Fibroblast of villous mesenchyme (primary cell): Measurements from ENCODE around the gene MAP2K5. TPM values are rescaled to one million over a fixed set of nuclear protein-coding genes. Genes with fewer than 3 reads are reported as not detected.

Experiments
- DNase-seq: peaks from one replicate; pipeline ENCODE4 v3.0.0-alpha.2; 2010; ENCODE audit warnings: low read depth
- H3K4me3 ChIP-seq: 2 replicates; pipeline ENCODE4 v1.5.1; 2011; ENCODE audit warnings: low read depth, mild to moderate bottlenecking, low read length
- CTCF ChIP-seq: IDR thresholded peaks from 2 replicates; pipeline ENCODE4 v1.5.1; 2012; ENCODE audit warnings: low read depth, mild to moderate bottlenecking, low read length; ENCODE audit not compliant: insufficient read depth
- total RNA-seq: library from RNA; depleted of rRNA; stranded (reverse); fragments of >200 nt; gene quantifications from 2 replicates; pipeline ENCODE4 v1.2.3, GENCODE V29; 2012

MAP2K5 gene
- total RNA-seq, 1 donor = 6.9 TPM

GRCh38 chr15:67723294-67724024, 181.0 kb downstream of the MAP2K5 start:
- DNase-seq = no peak
- H3K4me3 ChIP-seq = no peak overlapping the region
- TF ChIP-seq CTCF = no peak

GRCh38 chr15:67724691-67725375, 182.3 kb downstream of the MAP2K5 start:
- TF ChIP-seq CTCF = no peak
- H3K4me3 ChIP-seq = no peak overlapping the region
- DNase-seq = no peak

GRCh38 chr15:67730135-67730534, 187.6 kb downstream of the MAP2K5 start:
- no peak for TF ChIP-seq CTCF
- no peak overlapping the region for H3K4me3 ChIP-seq
- DNase-seq = no peak

GRCh38 chr15:67731112-67731721, 188.7 kb downstream of the MAP2K5 start:
- TF ChIP-seq CTCF = no peak
- no peak overlapping the region for H3K4me3 ChIP-seq
- no peak for DNase-seq

- TF ChIP-seq CTCF = no peak
- no peak for DNase-seq
- H3K4me3 ChIP-seq = no peak overlapping the region
Measured at GRCh38 chr15:67732164-67732563, 189.7 kb downstream of the MAP2K5 start.

GRCh38 chr15:67732671-67733374, 190.3 kb downstream of the MAP2K5 start:
- DNase-seq = no peak
- H3K4me3 ChIP-seq = no peak overlapping the region
- TF ChIP-seq CTCF = no peak
